T follicular helper cell (primary cell): ENCODE measurements around the gene SMAD6.

Source experiments
- DNase-seq: peaks from one replicate; pipeline ENCODE4 v3.0.0-alpha.2; 2020; ENCODE audit warnings: low read depth

SMAD6 gene

DNA sequence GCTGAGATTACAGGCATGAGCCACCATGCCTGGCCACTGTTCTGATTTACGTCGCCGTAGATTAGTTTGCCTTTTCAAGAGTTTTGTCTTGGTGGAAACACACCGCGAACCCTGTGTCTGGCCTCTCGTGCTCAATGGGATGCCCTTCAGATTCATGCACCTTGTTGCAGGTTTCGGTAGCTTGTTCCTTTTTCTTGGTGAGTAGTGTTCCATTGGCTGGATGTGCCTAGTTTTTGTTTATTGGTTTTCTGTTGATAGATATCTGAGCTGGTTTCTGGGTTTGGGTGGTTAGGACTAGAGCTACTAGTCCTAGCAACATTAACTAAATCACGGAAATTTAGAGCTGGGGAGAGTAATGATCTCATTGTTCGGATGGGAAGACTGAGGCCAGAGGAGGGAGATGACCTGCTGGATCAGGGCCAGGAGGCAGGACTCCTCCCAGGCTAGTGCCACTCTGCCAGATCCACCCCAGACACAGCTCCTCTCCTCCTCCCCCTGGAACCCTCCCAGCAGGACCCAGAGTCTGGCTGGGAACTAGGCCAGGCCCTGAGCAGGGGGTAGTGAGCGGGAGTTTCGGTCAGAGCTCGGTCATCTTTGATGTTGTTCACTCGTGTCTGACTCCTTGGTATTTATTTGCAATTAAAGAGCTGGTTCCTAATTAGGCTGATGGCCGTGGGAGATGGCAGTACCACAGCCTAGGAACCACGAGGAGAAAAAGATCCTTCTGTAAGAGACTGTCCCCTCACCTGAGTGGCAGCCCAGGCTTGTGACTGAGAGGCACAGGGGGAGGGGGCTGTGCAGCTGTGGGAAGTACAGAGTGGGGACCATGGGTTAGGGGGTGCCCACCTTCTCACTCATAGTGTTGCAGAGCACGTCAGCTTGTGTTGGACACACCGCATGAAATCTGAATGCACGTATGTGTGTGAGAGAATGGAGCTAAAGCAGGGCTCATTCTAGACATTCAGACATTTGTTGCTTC, 73.4 kb downstream of the SMAD6 start:
- no peak for DNase-seq

DNA sequence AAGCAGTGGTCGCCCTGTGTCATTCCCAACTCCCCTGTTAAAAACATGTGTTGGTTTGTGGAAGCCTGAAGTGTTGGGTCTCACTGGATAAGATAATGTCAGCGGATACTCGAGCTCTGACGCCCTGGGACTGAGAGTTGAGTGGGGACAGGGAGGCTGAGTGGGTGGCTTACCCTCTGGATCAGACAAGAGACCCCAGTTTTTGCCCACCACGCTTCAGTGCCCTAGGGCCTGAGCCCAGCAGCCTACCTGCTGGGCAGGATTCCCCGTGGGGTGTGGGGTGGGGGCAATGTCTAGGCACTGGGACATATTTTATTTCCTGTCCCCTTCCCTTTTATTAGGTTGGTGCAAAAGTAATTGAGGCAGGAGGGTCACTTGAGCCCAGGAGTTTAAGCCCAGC, 75.0 kb downstream of the SMAD6 start:
- DNase-seq: no peak

DNA sequence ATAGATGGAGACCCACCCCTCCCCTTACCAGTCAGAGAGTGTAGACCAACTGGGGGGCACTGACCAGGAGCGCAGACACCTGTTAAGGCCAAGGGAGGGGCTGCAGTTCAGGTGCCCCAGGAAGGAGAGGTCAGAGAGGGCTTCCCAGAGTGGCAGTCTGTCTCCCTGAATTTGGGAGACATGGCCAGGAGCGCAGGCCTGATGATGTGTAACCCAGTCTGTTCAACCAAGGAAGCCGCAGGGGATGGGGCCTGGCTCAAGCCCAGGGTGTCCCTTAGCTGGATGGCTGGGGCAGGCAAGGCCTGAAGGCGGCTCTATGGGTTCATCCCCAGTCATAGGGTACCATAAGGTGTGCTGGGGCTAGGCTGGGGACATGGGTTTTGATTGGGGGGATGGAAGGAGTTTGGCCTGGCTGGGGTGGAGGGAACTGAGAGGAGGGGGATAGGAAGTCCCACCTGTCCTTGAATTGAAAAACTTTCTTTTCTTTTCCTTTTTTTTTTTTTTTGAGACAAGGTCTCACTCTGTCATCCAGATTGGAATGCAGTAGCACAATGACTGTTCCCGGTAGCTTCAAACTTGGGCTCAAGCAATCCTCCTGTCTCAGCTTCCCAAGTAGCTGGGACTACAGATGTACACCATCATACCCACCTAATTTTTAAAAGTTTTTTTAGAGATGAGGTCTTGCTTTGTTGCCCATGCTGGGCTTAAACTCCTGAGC, 75.7 kb downstream of the SMAD6 start:
- no peak for DNase-seq

DNA sequence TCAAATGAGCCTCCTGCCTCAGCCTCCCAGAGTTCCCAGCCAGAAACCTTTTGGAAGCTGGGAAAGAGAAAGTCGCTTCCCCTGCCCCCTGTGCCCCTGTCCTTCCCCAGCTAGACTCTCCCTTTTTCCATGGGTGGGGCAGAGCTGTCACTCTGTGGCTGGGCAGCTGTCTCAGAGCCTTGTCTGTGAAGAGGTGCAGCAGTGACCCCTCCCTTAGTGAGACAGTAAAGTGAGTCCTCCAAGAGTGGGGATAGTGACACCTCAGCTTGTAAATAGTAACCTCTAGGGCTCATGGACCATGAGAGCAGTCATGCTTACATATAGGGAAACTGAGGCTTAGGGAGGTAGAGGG, 76.3 kb downstream of the SMAD6 start:
- no peak for DNase-seq

DNA sequence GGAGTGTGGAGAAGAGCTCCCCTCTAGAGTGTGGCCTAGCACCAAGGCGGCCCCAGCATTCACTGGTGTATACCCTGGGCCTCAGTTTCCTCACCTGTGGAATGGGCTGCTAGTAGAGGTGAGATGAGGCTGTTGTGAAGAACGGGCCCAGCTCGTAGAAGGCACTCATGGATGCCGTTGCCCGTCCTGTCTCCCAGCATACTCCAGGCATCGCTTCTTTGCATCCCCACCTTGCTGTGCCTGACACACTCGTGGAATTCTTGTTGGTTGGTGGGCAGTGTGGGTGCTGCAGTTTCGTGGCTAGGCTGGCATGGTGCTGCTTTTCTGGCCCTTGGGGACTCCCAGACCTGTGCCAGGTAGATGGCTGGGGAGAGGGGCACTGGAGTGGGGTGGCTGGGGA, 76.7 kb downstream of the SMAD6 start:
- no peak for DNase-seq

DNA sequence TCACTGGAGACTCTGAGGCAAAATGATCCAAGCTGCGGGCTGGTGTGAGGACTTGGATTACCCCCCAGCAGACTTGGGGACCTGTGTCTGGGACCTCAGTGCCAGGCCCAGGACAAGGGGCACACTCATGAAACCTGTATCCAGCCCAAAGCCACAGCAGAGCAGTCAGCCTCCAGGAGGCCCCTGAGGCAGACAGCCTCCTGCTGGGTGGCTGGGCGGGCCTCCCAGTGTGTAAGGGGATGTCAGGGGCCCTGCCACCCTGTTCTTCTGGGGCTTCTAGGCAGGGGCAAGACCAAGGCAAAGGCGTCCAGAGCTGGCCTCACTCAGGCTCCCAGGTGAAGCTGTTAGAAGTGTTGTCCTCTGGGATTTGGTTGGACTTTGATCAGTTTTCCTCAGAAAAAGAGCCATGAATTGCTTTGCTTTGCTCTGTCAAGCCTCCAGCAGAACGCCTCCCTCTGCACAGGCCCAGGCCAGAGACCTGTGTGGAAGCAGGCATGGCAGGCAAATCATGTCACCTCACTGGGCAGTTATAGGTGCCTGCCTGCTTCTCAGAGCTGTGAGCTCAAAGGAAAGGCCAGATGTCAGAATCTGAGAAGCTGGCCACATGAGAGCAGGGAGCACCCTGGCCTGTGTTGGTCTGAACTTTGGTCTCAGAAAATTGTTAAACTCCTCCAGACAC, 77.4 kb downstream of the SMAD6 start:
- no peak for DNase-seq

DNA sequence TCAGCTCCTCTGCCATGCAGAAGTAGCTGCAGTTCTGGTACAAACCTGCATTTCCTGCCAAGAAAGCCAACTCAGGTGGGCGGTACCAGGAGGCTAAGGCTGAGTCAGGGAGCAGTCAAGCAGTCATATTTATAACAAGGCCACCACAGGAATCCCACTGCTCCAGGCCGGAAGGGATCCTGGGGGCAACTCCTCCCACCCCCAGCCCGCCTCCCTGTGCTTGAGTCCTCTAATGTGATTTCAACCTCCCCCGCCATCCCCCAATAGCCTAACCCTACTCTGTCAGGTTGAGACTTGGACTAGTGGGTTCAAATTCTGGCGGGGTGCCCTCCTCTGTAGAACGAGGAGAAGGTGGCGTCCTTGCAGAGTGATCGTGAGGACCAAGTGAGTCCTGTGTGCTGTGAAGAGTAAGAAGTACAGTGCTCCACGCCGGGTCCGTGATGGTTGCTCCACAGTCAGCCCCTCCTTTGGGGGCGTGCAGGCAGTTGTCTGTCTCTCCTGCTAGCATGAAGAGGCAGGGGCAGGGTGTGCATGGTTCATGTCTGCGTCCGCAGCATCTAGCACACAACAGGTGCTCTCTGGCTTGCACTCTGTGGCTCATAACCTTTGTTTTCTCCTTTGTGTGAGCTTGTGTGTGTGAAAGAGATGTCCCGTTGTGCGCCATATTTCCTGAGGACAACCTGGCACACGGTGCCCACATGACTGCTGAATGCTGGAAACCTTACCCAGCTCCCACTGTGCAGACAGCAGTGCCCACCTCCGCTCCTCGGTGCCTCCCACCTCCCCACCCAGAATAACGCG, 78.3 kb downstream of the SMAD6 start:
- no peak for DNase-seq

DNA sequence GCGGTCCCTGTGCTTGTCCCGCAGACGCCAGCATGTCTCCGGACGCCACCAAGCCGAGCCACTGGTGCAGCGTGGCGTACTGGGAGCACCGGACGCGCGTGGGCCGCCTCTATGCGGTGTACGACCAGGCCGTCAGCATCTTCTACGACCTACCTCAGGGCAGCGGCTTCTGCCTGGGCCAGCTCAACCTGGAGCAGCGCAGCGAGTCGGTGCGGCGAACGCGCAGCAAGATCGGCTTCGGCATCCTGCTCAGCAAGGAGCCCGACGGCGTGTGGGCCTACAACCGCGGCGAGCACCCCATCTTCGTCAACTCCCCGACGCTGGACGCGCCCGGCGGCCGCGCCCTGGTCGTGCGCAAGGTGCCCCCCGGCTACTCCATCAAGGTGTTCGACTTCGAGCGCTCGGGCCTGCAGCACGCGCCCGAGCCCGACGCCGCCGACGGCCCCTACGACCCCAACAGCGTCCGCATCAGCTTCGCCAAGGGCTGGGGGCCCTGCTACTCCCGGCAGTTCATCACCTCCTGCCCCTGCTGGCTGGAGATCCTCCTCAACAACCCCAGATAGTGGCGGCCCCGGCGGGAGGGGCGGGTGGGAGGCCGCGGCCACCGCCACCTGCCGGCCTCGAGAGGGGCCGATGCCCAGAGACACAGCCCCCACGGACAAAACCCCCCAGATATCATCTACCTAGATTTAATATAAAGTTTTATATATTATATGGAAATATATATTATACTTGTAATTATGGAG, 79.1 kb downstream of the SMAD6 start:
- DNase-seq: no peak

DNA sequence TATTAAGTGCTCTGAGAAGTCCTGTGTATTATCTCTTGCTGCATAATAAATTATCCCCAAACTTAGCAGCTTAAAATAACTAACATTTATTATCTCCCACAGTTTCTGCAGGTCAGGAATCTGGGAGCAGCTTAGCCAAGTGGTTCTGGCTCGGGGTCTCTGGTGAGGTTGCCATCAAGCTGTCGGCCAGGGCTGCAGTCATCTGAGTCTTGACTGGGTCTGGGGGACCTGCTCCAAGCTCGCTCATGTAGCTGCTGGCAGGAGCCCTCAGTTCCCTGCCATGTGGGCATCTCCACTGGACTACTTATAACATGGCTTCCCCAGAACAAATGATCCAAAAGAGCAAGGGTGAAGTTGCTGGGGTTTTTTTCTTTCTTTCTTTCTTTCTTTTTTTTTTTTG, 80.7 kb downstream of the SMAD6 start:
- no peak for DNase-seq

DNA sequence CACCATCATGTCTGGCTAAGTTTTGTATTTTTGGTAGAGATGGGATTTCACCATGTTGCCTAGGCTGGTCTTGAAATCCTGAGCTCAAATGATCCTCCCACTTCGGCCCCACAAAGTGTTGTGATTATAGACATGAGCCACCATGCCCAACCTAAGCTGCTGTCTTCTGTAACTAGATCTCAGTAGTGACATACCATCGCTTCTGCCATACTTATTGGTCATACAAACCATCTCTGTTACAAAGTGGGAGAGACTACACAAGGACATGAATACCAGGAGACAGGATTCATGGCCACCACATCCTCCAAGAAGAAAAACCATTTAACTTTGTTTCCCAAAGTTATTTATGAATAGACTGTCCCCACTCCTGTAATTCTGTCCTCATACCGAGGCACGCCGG, 81.3 kb downstream of the SMAD6 start:
- DNase-seq: no peak

DNA sequence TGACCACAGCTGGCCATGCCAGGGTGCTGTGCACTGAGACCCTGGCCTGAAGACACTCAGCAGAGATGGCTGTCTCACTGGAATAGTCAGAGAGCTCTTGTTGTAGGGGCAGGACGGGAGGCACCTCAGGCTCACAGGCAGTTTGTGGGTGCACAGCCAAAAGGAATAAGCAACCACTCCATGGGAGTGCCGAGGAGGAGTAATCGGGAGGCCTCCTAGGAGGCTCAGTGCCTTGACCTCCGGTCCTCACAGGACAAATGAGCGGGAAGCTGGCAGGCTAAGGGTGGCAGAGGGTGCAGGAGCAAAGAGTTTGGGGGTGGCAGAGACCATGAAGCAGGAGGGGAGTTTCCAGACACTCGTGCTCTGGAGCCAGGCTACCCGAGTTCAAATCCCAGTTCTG, 81.7 kb downstream of the SMAD6 start:
- no peak for DNase-seq

DNA sequence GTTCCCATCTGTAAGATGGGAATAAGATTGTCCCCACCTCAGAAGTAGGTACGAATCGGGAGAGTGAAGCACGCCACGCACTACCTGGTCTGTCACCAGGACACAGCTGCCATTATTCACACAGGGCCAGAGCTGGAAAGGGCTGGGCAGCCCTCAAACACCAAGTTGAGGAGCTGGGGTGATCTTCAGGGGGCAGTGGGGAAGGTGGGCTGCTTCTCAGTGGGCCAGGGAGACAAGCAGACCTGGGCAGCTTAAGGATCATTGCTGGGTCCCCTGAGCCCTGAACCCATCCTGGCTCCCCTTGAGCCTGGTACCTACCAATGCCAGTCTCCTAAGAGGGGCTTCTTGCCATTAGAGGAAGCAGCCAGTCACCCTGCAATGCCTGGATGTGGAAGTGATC, 82.1 kb downstream of the SMAD6 start:
- no peak for DNase-seq

DNA sequence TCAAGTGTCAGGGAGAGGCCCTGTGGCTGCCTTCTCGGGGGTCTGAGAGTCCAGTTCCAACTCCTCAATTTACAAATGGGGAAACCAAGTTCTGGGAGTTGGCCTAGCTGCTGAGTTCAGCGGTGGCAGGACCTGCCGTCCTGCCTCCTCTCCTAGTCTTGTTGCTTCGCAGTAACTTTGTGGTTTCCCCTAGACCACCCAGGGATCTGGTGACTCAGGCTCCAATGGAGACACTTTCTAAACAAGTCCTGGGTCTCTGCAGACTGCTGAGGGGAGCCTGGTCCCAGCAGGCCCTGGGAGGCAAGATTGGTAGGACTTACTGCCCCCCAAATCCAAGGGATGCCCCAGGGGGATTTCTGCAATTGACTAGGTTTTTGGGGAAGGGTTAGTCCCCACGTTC, 83.6 kb downstream of the SMAD6 start:
- no peak for DNase-seq

DNA sequence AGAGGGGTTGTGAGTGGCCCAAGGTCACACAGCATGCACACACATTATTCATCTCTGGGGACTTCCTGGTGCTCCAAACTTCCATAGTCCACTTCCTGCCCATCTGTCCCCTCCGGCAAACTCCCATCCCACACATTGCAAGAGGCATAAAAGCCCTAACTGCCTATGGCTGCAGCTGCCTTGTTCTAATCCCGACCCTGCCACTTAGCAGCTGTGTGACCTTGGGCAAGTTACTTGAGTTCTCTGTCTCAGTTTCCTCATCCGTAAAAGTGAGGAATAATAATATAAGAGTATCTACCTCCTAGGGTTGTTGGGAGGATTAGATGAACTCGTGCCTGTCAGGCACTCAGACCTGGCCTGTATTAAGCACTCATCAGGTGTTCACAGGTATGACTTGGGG, 84.2 kb downstream of the SMAD6 start:
- no peak for DNase-seq

DNA sequence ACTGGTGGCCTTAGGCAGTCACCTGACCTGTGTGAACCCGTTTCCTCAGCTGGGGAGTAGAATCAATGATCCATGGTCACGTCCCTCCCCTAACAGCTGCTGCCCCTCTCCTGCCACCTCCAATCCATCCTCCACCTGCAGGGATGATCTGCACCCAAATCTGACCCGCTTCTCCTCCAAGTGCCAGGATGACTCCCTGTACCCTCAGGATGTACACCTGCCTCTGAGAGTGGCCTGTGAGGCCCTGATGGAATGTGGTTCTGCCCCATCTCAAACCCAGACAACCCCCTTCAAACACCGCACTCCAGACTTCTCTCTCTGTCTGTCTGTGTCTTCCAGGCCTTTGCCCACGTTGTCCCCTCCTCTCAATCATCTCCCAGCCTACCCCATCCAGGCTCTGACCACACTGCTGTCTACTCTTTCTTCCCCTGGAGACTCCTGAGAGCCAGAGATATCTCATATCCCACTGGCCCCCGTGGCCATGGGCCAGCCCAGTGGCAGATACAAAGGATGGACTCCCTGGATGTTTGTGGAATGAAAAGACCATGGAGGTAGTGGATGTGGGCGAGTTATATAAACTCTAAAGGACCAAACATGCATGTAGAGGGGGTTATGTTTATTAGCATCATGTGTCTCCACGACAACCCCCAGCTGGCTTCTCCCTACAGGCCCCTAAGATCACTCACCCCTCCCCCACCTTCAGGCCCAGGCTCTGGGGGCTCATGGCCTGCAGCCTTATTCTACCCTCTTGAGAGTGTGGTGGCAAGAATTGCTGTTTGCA, 84.9 kb downstream of the SMAD6 start:
- DNase-seq: no peak

DNA sequence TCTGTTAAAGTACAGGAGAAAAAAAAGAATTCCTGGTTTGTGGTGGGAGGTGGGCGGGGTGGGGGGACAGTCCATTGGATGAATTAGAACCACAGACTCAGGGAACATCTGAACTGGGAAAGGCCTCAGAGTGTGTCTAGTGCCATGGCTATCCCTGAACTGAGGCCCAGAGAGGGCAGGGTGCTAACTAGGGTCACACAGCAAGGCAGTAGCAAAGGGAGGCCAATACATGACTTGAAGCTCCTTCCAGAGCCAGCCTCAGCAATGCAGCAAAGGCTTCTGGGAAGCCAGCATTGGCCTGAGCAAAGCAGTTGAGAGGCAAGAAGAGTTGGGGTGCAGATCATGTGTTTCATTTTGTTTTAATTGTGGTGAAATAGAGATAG, 85.4 kb downstream of the SMAD6 start:
- no peak for DNase-seq

DNA sequence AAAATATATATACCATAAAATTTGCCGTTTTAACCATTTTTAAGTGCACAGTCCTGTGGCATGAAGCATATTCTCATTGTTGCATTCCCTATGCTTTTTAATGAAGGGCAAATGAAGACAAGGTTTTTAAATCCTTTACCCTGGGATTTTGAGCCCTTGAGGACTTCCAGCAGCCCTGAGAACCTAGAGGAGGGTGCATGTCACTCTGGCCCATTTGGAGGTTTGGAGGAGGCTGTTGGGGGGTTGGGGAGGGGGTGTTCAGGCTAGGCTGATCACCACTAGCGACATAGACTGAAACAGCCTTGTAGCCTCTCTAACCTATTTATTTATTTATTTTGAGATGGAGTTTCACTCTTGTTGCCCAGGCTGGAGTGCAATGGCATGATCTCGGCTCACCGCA, 86.0 kb downstream of the SMAD6 start:
- DNase-seq: no peak

DNA sequence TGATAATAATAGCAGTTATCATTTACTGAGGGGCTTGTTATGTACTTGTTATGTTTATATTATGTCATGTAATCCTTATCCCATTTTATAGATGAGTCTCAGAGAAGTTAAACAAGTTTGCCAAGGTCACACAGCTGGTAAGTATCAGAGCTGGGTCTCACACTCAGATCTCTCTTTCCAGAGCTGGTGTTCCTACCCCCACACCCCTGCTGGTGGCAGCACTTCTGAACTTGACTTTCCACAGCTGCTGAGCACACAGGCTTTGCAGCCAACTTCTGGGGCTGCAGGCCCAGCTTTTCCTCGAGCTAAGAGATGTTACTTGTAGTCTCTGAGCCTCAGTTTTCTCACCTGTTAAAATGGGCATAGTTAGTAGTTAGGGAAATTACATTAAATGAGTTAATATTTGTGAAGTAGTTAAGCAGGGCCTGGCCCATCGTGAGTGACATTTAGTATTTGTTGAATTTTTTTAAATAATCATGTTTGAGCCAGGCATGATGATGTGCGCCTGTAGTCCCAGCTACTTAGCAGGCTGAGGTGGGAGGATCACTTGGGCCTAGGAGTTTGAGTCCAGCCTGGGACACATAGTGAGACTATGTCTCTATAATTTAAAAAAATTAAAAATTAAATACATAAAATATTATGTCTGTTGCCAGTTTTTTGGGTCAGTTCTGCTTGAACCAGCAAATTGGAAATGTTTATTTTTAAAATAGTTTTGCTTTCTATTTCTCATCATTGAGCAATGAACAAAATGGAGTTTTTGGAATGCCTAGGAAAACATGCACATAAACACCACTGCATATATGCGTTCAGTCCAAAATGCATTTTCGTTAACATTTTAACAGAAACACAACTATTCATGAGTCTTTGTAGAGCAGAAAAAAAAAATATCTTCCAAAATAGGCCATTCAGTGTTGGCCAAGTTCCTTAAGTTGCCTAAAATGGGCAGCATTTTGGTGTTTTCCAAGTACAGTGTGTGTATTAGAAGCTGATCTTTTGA, 87.3 kb downstream of the SMAD6 start:
- DNase-seq: no peak

DNA sequence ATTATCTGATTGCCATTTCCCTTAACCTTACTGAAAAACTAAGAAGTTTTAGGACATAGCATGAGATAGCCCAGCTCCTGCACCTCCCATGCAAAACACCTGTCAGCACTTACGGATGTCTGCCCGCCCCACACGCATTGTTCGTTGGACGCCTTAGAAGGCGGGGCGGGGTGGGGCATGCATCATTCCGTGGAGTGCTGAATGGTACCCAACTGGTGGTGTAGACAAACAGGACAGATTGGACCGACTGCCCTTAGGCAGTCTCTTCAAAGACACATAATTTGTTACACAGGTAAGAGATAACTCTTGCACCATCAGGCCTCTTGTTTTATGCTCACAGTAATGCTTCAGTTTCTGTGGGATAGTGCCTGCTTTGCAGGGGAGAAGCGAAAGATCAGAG, 93.8 kb downstream of the SMAD6 start:
- DNase-seq: no peak
